ENCODE data around the gene ZNF618.

The ZNF618 gene

GRCh38 chr9:113885183-113886025 lies 9.3 kb downstream of the ZNF618 start:
- DNase-seq, result no peak

GRCh38 chr9:113886026-113886369 lies 9.9 kb downstream of the ZNF618 start:
- DNase-seq, result no peak

- no peak for DNase-seq
Observed at GRCh38 chr9:113886466-113886865, 10.4 kb downstream of the ZNF618 start.

GRCh38 chr9:113886933-113887332 lies 10.8 kb downstream of the ZNF618 start:
- no peak for DNase-seq

GRCh38 chr9:113887436-113887835 lies 11.3 kb downstream of the ZNF618 start:
- no peak for DNase-seq

GRCh38 chr9:113888336-113888735 lies 12.2 kb downstream of the ZNF618 start:
- DNase-seq, result no peak

GRCh38 chr9:113888976-113889375 lies 12.9 kb downstream of the ZNF618 start:
- DNase-seq, result no peak

GRCh38 chr9:113890704-113891103 lies 14.6 kb downstream of the ZNF618 start:
- DNase-seq, result no peak

GRCh38 chr9:113892861-113893491 lies 16.9 kb downstream of the ZNF618 start:
- DNase-seq, result no peak

- DNase-seq, result no peak
Observed at GRCh38 chr9:113894166-113894565, 18.1 kb downstream of the ZNF618 start.

- no peak for DNase-seq
Observed at GRCh38 chr9:113895526-113895925, 19.4 kb downstream of the ZNF618 start.

GRCh38 chr9:113896713-113897112 lies 20.6 kb downstream of the ZNF618 start:
- no peak for DNase-seq

GRCh38 chr9:113898151-113898550 lies 22.0 kb downstream of the ZNF618 start:
- no peak for DNase-seq

- no peak for DNase-seq
Observed at GRCh38 chr9:113898596-113898995, 22.5 kb downstream of the ZNF618 start.

- DNase-seq, result no peak
Observed at GRCh38 chr9:113899205-113899604, 23.1 kb downstream of the ZNF618 start.

GRCh38 chr9:113901221-113901688 lies 25.1 kb downstream of the ZNF618 start:
- DNase-seq, result no peak

GRCh38 chr9:113903514-113904077 lies 27.5 kb downstream of the ZNF618 start:
- DNase-seq, result no peak

- no peak for DNase-seq
Observed at GRCh38 chr9:113906411-113907110, 30.5 kb downstream of the ZNF618 start.

- no peak for DNase-seq
Observed at GRCh38 chr9:113907282-113907681, 31.2 kb downstream of the ZNF618 start.

- DNase-seq, result no peak
Observed at GRCh38 chr9:113909421-113909820, 33.3 kb downstream of the ZNF618 start.

GRCh38 chr9:113910036-113910639 lies 34.0 kb downstream of the ZNF618 start:
- no peak for DNase-seq

GRCh38 chr9:113911850-113912557 lies 35.9 kb downstream of the ZNF618 start:
- no peak for DNase-seq
